ENCODE results near the gene AQP5.

Gene AQP5

DNA sequence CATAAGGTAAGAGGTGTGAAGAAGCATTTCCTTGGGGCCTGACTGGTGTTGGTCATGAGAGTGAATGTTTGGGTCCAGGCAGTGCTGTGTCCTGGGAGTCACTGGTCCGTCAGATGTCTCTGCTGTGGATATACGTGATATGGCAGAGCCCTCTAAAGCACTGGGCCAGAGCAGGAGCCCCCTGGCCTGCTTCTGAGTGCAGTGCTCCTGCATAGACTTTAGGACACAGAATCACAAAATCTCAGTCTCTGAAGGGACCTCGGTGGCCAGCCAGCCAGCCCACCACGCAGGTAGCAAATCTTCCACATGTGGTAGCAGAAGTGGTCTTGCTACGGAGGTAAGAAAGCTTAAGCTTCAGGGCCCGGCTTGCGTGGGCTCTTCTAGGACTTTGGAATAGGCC lies 29.6 kb upstream of the AQP5 start:
- no peak for DNase-seq (ENCODE audit: low read depth, low spot score)

DNA sequence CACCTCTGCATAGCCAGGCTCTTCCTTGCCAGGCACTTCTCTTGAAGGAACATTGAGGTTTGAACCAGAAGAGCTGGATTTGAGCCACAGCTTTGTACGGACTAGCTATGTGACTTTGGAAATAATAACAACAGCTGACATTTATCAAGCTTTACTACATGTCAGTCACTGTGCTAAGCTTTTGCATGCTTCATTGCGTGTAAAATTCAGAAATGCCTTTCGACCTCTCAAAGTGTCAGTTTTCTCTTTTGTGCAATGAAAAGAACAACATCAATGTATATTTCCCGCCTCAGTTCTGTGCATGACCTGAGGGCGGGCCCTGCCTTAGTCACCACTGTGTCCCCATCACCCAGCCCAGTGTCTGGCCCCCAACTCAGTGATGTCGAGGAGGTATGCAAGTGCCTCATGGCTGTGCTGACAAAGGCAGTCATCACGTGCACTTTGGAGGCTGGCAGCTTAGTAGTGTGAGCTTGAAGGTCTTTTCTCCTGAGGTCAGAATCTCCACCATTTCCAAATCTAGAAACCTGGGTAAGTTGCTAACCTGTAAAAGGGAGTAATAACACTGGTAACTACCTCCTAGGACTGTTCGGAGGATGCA lies 29.0 kb upstream of the AQP5 start:
- no peak for DNase-seq (ENCODE audit: low read depth, low spot score)

DNA sequence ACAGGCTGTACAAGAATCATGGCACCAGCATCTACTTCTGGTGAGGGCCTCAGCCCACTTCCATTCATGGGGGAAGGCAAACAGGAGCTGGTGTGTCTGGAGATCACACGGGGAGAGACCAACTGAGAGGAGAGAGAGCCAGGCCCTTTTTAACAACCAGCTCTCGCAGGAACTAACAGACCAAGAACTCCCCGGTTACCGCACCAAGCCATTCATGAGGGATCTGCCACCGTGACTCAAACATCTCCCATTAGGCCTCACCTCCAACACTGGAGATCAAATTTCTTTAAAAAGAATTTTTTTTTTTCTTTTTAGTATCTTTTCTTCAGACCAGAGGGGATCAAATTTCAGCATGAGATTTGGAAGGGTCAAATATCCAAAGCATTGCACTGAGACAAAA lies 27.9 kb upstream of the AQP5 start:
- DNase-seq (ENCODE audit: low read depth, low spot score): no peak

DNA sequence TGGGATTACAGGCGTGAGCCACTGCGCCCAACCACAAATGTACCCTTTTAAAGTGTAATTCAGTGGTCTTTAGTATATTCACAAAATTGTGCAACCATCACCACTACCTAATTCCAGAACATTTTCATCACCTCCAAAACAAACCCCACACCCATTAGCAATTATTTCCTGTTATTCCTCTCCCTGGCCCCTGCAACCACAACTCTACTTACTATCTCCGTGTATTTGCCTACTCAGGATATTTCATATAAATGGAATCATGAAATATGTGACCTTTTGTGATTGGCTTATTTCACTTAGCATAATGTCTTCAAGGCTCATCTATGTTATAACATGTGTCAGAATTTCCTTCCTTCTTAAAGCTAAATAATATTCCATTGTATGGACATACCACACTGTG lies 27.2 kb upstream of the AQP5 start:
- no peak for DNase-seq (ENCODE audit: low read depth, low spot score)

DNA sequence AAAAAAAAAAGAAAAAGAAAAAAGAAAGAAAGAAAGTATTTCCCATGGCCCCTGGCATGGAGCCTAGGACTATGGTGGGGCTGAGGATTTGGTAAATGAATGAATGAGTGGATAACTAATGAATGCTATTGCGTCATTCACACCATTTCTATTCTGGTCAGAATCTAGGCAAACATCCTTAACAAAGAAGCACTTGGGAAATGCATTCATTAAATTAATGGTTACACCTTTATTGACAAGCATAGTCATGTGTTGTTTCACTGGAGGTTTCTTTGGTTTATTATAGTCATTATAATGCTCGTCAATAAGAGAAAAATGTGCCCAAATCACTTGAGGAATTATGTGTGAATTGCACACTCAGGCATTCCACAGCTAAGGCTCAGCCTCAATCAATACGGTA lies 24.7 kb upstream of the AQP5 start:
- DNase-seq (ENCODE audit: low read depth, low spot score): no peak

DNA sequence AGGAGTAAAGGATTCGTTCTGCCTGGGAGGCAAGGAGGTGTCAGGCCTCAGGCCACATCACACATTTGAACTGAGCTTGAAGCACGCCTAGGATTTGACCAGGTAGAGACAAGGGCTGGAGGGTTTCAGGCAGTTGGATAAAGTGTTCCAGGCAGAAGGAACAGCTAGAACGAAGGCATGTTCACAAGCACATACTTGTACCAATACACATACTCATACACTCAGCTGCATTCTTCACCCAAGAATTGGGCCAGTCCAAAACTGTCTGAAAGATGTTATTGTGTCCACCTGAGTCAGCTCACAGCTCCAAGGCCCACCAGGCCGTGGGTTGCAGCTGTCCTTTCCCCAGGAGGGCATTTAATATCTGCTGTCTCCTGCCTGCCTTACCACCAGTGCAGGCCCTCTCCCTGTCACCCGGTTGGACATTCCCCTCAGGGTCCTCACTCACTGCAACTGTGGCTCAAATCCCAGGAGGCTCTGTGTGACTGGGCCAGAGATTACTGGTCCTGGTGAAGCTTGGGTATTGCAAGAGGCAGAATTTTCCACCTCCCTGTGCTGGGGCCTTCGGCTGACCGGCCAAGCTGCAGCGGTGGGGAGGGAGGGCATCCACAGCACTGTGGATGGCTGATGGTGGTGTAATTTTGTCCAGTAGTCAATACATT lies 23.9 kb upstream of the AQP5 start:
- no peak for DNase-seq (ENCODE audit: low read depth, low spot score)

DNA sequence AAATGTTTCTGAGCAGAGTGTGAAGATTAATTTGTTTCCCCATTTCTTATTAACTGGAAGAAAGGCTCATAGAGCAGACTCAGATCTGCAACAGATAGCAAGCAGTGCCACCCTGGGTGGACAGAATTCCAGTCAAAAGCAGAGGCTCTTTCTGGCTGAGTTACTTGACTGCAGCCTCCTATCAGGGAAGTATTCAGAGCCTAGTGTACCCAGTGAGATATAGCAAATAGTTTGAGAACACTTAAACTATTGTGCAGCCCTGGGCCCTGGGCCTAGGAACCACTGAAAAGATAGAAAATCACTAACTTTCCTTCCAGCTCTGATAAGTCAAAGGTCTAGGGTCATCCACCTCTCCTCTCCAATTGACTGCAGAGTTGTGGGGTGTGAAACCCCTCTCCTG lies 22.4 kb upstream of the AQP5 start:
- no peak for DNase-seq (ENCODE audit: low read depth, low spot score)

DNA sequence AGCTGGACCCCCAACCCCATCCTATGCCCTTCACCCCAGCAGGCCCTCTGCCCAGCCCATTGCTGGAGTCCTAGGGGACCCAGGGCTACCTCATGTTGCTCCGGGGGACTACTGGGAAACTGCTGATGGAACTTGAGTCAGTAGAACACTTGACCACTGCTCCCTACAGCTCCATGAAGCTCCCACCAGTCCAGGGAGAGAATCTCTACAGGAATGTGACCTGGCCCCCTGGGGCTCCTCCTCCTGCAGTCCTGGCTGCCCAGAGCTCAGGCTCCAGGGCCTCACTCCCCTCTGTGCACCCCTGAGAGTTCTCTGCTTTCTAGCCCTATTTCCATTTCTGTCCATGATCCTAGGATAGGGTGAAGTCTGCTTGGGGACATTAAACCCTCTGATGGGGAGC lies 22.0 kb upstream of the AQP5 start:
- no peak for DNase-seq (ENCODE audit: low read depth, low spot score)

DNA sequence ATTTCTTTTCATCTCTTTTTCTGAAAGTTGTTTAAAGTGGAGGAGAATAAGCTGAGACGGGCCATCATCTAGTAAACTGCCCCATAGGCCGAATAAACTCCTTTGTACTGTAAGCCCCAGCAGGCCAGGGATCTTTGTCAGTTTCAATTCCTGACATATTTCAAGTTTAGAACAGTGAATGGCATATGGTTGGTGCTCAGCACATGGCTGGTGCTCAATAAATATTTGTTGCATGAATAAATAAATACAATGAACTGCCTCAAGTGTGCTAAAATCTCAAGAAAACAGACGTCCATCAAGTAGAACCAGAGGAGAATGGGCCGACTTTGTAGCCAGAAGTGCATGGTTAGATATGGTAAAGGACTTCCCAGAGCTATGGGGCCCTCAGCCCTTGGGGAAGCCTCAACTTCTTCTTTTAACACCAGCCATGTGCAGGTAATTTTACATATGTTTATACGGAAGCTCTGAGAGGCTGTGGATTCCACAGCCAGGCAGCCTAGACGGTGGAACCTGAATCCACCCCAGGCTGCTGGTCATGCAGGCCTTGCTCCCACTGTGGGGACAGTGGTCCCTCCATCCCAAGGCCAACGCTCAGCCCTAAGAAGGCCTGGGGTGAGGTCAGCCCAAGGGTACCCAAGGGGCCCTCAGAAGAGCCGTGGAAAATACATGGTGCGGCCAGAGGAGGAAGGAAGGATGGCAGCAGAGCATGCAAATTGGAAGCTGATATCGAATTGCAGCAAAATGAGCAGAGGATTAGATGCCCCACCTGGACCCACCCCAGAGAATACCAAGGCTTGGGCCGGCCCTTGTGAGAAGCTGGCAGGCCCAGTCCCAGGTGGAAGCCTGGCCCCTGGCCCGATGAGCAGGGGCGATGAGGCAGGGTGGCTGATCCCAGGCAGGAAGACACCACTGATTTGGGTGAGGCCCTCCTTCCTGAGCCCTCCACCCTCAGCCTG lies 19.8 kb upstream of the AQP5 start:
- DNase-seq (ENCODE audit: low read depth, low spot score): no peak

DNA sequence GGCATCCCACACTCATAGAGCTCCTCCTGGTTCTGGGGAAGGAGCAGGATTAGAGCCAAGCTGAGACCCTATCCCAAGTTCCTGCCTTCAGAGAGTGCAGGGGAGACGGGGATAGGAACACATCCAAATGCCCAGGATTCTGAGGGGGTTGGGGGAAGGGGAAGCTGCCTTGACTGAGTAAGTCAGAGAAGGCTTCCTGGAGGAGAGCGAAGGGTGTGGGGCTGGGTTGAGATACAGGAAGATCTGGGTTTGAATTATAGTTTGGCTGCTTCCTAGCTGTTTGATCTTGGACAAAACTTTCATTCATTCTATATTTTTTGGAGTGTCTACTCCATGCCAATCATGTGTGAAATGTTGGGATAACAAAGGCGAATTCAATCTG lies 19.2 kb upstream of the AQP5 start:
- DNase-seq (ENCODE audit: low read depth, low spot score): no peak

DNA sequence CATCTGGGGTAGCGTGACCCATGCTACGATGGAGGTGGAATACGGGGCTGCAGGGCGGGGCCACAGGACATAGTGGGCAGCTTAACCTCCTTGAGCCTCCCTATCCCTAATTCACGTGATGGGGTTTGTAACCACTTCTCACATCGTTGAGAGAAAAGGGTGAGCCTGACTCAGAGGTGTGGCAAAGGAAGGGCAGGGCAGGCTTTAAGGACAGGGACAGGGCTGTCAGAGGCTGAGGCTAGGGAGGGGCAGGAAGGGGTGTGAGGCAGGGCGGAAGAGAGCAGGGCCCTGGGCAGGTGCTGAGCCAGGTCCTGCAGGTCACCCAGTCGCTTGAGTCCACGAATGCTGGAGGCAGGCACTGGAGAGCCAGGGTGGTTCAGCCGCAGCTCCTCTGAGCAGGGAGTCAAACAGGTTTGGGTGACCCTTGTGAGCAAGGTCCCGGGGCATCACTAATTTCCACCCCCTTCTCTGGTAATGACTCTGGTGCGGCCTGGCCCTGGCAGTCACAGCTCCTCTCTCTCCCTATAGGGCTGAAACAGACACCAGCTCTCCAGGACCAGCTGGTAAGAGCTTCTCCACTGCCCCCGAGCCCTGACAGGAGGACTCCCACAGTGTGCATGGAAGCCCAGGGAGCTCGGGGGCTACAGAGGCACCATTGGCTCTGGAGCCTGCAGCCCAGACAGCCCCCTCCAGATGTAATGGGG lies 18.6 kb upstream of the AQP5 start:
- no peak for DNase-seq (ENCODE audit: low read depth, low spot score)

DNA sequence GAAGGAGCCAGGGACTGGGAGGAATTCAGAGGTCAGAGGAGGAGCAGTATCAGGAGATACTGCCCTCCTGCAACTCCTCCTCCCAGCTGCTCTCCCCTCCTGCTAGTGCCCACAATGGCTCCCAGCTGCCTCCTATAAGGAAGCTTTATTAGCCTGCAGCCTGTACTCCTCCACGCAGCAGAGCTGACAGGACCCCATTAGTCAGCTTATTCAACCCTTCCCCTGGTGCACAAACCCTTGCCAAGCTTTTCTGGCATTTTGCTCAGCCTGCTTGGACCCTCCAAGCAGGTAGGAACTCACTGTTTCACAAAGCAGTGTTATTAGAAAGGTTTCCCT lies 18.1 kb upstream of the AQP5 start:
- no peak for DNase-seq (ENCODE audit: low read depth, low spot score)

DNA sequence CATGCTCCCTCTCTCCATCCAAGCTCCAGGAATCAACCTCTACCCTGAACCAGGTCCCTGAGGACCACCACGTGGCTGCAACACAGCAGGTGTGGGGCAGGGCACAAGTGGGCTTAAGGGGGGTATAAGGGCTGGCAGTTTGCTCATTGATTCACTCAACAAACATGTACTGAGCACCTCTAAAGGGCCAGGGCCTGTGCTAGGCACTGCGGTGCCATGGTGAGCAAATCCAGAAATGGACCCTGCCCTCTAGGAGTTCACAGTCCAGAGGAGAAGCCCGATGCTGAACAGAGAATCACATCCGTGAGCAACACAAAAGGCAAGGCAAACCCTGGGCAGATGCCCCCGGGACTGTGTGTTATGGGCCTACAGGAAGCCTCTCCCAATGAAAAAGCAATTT lies 17.6 kb upstream of the AQP5 start:
- DNase-seq (ENCODE audit: low read depth, low spot score): no peak

DNA sequence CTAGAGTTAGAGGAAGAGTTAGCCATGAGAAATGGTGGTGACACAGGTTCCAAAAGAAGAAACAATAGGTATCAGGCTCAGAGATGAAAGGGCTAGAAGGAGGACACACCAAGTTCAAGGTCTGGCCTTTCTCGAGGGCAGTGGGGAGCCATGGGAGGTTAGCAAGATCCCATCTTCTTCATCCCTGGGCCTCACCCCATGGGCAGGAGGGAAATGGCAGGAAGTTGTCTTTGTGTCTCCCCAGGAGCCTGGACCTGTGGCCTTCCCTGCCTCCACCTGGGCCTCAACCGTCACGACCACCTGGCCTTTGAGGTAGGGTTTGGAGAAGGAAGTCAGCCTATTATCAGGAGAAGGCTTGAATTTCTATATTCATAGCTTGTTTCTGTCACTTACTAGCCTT lies 17.0 kb upstream of the AQP5 start:
- no peak for DNase-seq (ENCODE audit: low read depth, low spot score)

DNA sequence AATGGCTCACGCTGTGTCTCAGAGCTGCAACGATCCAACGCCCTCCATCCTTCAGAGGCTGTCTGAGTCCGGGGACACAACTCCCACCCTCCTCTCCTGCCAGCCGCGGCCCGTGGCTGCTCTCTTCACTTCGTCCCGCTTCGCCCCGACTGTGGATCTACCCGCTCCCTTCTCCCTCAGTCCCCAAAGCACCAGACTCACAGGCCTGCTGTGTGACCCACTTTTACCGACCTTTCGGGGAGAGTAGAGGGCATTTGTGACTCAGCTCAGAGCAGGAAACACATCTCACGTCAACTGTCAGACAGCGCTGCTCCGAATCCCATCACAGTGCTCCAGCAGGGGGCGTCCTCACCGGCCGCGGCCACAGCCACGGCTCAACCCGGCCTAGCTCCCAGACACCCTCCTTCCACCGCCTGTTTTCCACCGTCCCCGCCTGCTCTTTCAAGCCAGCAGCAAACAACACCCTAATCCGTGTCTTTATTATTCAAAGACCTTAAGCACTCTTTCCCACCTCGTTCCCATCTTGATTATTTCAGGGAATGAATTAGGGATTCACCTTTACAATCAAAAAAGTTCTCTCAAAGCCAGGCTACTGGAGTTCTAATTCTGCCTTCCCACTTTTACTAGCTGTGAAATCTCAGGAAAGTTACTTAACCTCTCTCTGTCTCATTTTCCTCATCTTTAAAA lies 16.1 kb upstream of the AQP5 start:
- peak; percentile 63 for DNase-seq (ENCODE audit: low read depth, low spot score)

DNA sequence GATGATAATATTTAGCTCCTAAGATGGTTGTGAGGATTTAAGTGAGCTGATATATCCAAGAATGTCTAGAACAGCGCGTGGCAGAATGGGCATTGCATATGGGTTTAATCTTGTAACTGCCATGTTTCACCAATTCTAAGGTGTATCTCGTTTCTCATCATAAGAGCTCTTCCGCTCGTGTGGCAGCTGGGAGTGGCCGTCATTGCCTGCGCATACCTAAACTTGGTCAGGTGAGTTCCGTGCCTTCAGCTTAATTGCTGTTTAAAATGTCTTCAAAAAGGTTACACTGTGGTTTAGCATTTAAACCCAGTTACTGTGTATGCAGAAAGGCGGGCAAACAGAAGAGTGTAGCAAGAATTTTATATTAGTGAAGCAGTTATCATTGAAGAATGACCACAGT lies 15.6 kb upstream of the AQP5 start:
- no peak for DNase-seq (ENCODE audit: low read depth, low spot score)

DNA sequence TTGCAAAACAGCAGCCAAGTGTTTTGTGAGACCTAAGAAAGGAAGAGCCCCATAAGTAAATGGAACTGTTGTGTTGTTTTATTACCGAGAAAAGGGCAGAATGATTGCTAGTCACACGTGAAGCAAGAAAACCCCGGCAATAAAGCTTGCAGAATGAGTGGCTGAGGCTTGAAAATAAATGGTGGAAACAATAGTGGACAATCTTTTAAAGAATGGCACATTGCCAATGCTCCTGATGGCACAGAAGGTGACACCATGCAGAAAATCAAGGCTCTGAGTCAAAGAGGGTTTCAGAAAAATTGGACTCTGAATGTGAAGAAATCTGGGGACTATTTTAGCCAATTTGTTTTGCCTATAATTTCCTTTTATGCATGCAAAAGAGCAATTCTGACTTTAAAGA lies 15.2 kb upstream of the AQP5 start:
- DNase-seq (ENCODE audit: low read depth, low spot score): no peak

DNA sequence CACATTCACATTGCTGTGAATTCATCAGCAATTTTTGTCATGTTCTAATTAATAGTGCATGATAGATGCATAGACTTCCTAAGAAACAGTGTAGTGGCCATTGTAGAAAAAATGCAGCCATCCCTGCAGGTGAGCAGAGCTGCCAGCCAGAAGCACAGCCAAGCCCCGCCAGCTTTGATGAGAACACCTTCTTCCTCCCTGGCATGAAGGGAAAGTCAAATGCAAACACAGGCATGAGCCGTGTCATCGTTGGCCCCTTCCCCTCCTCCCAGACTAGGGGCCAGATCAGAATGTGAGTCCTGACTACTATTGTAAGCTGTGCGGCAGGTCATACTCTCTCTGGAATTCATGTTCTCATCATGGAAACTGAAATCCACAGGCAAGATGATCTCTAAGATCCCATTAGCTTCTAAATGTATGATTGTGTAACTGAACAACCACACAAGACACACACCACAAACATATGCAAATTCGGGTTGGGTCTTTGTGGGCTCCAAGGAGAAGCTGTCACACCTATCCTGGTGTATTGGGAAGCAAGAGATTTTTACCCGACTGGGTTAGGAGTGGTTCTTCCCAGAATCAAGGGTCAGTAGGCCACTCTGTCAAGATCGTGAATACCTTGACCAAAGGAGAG lies 14.0 kb upstream of the AQP5 start:
- DNase-seq (ENCODE audit: low read depth, low spot score): no peak

DNA sequence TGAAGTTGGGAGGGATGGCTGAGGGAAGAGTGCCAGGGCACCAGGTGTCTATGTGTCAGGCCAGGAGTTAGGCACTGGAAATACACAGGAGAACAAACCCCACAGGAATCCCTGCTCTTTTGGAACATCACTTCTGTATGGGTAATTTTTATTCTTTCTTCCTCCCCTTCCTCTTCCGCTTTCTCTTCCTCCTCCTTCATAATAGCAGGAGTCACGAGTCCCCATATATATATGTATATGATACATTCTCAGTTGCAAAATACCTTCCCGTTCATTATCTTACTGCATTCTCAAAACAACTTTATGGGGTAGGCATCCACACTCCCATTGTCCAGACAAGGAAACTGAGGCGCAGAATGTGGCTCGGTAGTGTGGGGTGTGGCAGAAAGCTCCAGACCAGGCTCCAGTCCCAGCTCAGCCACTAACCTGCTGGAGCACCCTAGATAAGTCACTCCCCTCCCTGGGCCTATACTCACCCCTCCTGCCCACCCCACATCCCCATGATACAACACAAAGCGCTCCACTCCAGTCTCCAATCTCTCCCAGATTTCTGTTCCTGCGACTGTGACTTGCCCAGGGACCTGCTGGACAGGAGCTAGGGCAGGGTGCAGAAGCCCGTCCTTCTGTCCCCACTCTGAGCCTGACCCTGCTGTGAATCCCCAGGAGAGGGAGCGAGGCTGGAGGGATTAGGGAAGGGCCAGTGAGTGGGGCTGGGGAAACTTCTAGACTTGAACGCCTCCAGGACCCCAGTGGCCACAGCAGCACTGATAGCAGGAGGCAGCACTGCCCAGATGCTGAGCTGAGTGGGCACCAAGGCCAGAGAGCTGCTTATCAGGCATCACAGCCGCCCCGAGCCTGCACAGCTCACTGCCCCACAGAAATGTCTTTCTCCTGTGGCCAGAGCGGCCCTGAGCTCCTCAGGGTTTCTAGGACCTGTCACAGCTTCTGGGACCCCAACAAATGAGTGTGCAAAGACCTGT lies 12.5 kb upstream of the AQP5 start:
- DNase-seq (ENCODE audit: low read depth, low spot score): no peak

DNA sequence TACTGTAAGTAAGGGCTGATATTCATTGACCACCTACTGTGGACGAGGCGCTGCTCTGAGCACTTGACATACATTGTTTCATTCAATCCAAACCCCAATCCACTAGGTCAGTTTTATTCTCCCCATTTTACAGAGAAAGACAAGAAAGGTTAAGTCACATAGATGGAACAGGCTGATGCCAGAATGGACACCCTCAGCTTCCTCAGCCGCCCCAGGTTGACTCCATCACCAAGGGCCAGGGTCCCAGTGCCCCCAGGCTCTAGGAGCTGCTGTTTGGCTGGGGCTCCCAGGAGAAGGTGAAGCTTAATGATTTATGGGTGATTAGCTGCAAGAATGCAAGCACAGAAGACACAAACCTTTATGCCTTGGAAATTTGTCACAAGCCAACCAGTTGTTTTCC lies 11.8 kb upstream of the AQP5 start:
- DNase-seq (ENCODE audit: low read depth, low spot score): no peak

Measured in iPS DF 19.7 (cell line).